ENCODE measurements around the gene SALL4. TPM values are rescaled to one million over a fixed set of nuclear protein-coding genes. Genes with fewer than 3 reads are reported as not detected.

SALL4 gene
- total RNA-seq, 1 experiment from 2014 or later = 7.6 TPM

GRCh38 chr20:51815383-51816076, 13.2 kb upstream of the SALL4 start:
- CTCF ChIA-PET = no interaction called here

GRCh38 chr20:51812861-51813260, 10.5 kb upstream of the SALL4 start:
- Mint-ChIP-seq H3K9me3 (ENCODE audit: low read depth, unreplicated experiment) (no peaks in the 10 kb centered on the region), H3K4me1 (ENCODE audit: low read depth, unreplicated experiment) (no peaks in the 10 kb centered on the region), H3K36me3 (ENCODE audit: insufficient read depth, unreplicated experiment) (no peaks in the 10 kb centered on the region), H3K27me3 (ENCODE audit: unreplicated experiment) (no peaks in the 10 kb centered on the region), H3K27ac (ENCODE audit: unreplicated experiment) (no peak overlapping the region), H3K4me3 (ENCODE audit: low read depth, unreplicated experiment) (no peak overlapping the region)
- CTCF ChIA-PET = no interaction called here
- no TSS peak for BruUV-seq (replicated peaks)
- no peak for DNase-seq
- intact Hi-C loops (cut with micrococcal nuclease; ENCODE audit: unreplicated experiment) = no loop called here
- no peak for TF ChIP-seq CTCF (IDR thresholded peaks at IDR 0.05; ENCODE audit: unreplicated experiment)

More at GRCh38 chr20:51815383-51816076, 13.2 kb upstream of the SALL4 start:
- no TSS peak for BruUV-seq (replicated peaks)
- H3K27me3 Mint-ChIP-seq (ENCODE audit: unreplicated experiment) = peaks cover 14% of the 10 kb centered on the region
- no peaks in the 10 kb centered on the region for H3K36me3 Mint-ChIP-seq (ENCODE audit: insufficient read depth, unreplicated experiment)
- no peak overlapping the region for H3K27ac Mint-ChIP-seq (ENCODE audit: unreplicated experiment)
- no peak overlapping the region for H3K4me3 Mint-ChIP-seq (ENCODE audit: low read depth, unreplicated experiment)
- H3K4me1 Mint-ChIP-seq (ENCODE audit: low read depth, unreplicated experiment) = no peaks in the 10 kb centered on the region
- no peak for TF ChIP-seq CTCF (IDR thresholded peaks at IDR 0.05; ENCODE audit: unreplicated experiment)
- intact Hi-C loops (cut with micrococcal nuclease; ENCODE audit: unreplicated experiment) = no loop called here
- peaks cover 3% of the 10 kb centered on the region for H3K9me3 Mint-ChIP-seq (ENCODE audit: low read depth, unreplicated experiment)
- DNase-seq = no peak

- Mint-ChIP-seq H3K27ac (ENCODE audit: unreplicated experiment) (no peak overlapping the region), H3K36me3 (ENCODE audit: insufficient read depth, unreplicated experiment) (no peaks in the 10 kb centered on the region)
- BruUV-seq (replicated peaks) = no TSS peak
Observed at GRCh38 chr20:51811514-51812128, 9.3 kb upstream of the SALL4 start.

GRCh38 chr20:51811042-51811355, 8.7 kb upstream of the SALL4 start:
- BruUV-seq (replicated peaks) = no TSS peak
- no peak for DNase-seq

More at GRCh38 chr20:51811514-51812128, 9.3 kb upstream of the SALL4 start:
- intact Hi-C loops (cut with micrococcal nuclease; ENCODE audit: unreplicated experiment) = no loop called here
- no peak for DNase-seq
- Mint-ChIP-seq H3K4me3 (ENCODE audit: low read depth, unreplicated experiment) (no peak overlapping the region), H3K4me1 (ENCODE audit: low read depth, unreplicated experiment) (no peaks in the 10 kb centered on the region), H3K27me3 (ENCODE audit: unreplicated experiment) (no peaks in the 10 kb centered on the region), H3K9me3 (ENCODE audit: low read depth, unreplicated experiment) (no peaks in the 10 kb centered on the region)
- TF ChIP-seq CTCF (IDR thresholded peaks at IDR 0.05; ENCODE audit: unreplicated experiment) = no peak
- CTCF ChIA-PET = no interaction called here

More at GRCh38 chr20:51811042-51811355, 8.7 kb upstream of the SALL4 start:
- H3K36me3 Mint-ChIP-seq (ENCODE audit: insufficient read depth, unreplicated experiment) = no peaks in the 10 kb centered on the region
- H3K4me3 Mint-ChIP-seq (ENCODE audit: low read depth, unreplicated experiment) = no peak overlapping the region
- H3K9me3 Mint-ChIP-seq (ENCODE audit: low read depth, unreplicated experiment) = no peaks in the 10 kb centered on the region
- intact Hi-C loops (cut with micrococcal nuclease; ENCODE audit: unreplicated experiment) = no loop called here
- TF ChIP-seq CTCF (IDR thresholded peaks at IDR 0.05; ENCODE audit: unreplicated experiment) = no peak
- CTCF ChIA-PET = interaction anchor here (0.7 kb wide), 1 partner anchor 12 kb away, joined by 3 read pairs; no protein-coding TSS in a partner anchor
- no peaks in the 10 kb centered on the region for H3K27me3 Mint-ChIP-seq (ENCODE audit: unreplicated experiment)
- H3K4me1 Mint-ChIP-seq (ENCODE audit: low read depth, unreplicated experiment) = no peaks in the 10 kb centered on the region
- H3K27ac Mint-ChIP-seq (ENCODE audit: unreplicated experiment) = no peak overlapping the region
